ENCODE measurements around the gene C4orf51. TPM values are rescaled to one million over a fixed set of nuclear protein-coding genes. Genes with fewer than 3 reads are reported as not detected.

The C4orf51 gene
- total RNA-seq, 1 experiment from 2014 or later, result not detected

GRCh38 chr4:145716661-145717200, 36.8 kb downstream of the C4orf51 start:
- intact Hi-C loops (cut with micrococcal nuclease; ENCODE audit: unreplicated experiment), result no loop called here

GRCh38 chr4:145719752-145720624, 40.0 kb downstream of the C4orf51 start:
- H3K9me3 ChIP-seq (ENCODE audit: low read depth, low read length, poor library complexity, severe bottlenecking), result no peaks in the 10 kb centered on the region
- POLR2A ChIA-PET (ENCODE audit: low non-redundant PET), result no interaction called here
- intact Hi-C loops (cut with micrococcal nuclease; ENCODE audit: unreplicated experiment), result no loop called here

More at GRCh38 chr4:145716661-145717200, 36.8 kb downstream of the C4orf51 start:
- Histone ChIP-seq H3K9me3 (ENCODE audit: low read depth, low read length, poor library complexity, severe bottlenecking) (no peaks in the 10 kb centered on the region), H3K27me3 (replicated peaks; ENCODE audit: insufficient read depth, low read depth, low read length, poor library complexity) (no peaks in the 10 kb centered on the region), H3K4me3 (ENCODE audit: low read depth, low read length, poor library complexity, severe bottlenecking) (no peak overlapping the region), H3K36me3 (ENCODE audit: insufficient read depth, low read length, poor library complexity, severe bottlenecking) (no peaks in the 10 kb centered on the region), H3K4me1 (ENCODE audit: insufficient read depth, low read length, poor library complexity, severe bottlenecking) (no peaks in the 10 kb centered on the region), H3K27ac (ENCODE audit: low read depth, low read length, poor library complexity, severe bottlenecking) (no peak overlapping the region)
- ChIA-PET CTCF (no interaction called here), POLR2A (ENCODE audit: low non-redundant PET) (no interaction called here)
- no peak for DNase-seq (ENCODE audit: low spot score)
- BruUV-seq (replicated peaks), result no TSS peak
- TF ChIP-seq CTCF (conservative IDR thresholded peaks at IDR 0.05; ENCODE audit: low read depth, low read length), result no peak
- TF ChIP-seq EZH2 (IDR thresholded peaks at IDR 0.05; ENCODE audit: borderline replicate concordance, low read depth, low read length, poor library complexity, severe bottlenecking), result no peak

DNA sequence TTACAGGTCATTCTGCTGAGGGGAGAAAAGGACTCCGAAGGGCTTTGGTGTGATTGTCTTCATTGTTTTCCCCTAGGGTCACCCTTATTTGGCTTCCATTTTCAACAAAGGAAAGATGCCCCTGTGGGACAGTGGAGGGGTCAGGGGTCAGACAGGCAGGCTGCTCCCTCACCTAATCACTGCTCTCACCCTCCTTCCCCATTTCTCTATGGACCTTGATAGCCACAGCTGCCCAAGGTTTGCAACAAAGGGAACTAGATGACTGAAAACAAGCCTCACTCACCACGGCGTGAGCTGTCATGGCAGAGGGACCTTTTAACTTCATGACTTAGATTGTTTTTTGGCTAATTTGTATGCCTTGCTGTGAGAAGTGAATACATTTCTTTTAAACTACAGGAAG, 40.7 kb downstream of the C4orf51 start:
- ChIA-PET CTCF (no interaction called here), POLR2A (ENCODE audit: low non-redundant PET) (no interaction called here)
- H3K36me3 ChIP-seq (ENCODE audit: insufficient read depth, low read length, poor library complexity, severe bottlenecking), result no peaks in the 10 kb centered on the region
- BruUV-seq (replicated peaks), result no TSS peak
- TF ChIP-seq CTCF (conservative IDR thresholded peaks at IDR 0.05; ENCODE audit: low read depth, low read length) (no peak), EZH2 (IDR thresholded peaks at IDR 0.05; ENCODE audit: borderline replicate concordance, low read depth, low read length, poor library complexity, severe bottlenecking) (no peak)
- no peaks in the 10 kb centered on the region for H3K4me1 ChIP-seq (ENCODE audit: insufficient read depth, low read length, poor library complexity, severe bottlenecking)
- H3K4me3 ChIP-seq (ENCODE audit: low read depth, low read length, poor library complexity, severe bottlenecking), result no peak overlapping the region
- H3K27me3 ChIP-seq (replicated peaks; ENCODE audit: insufficient read depth, low read depth, low read length, poor library complexity), result no peaks in the 10 kb centered on the region
- H3K9me3 ChIP-seq (ENCODE audit: low read depth, low read length, poor library complexity, severe bottlenecking), result no peaks in the 10 kb centered on the region
- intact Hi-C loops (cut with micrococcal nuclease; ENCODE audit: unreplicated experiment), result no loop called here
- H3K27ac ChIP-seq (ENCODE audit: low read depth, low read length, poor library complexity, severe bottlenecking), result no peak overlapping the region
- no peak for DNase-seq (ENCODE audit: low spot score)

More at GRCh38 chr4:145719752-145720624, 40.0 kb downstream of the C4orf51 start:
- no peak overlapping the region for H3K4me3 ChIP-seq (ENCODE audit: low read depth, low read length, poor library complexity, severe bottlenecking)
- H3K4me1 ChIP-seq (ENCODE audit: insufficient read depth, low read length, poor library complexity, severe bottlenecking), result no peaks in the 10 kb centered on the region
- H3K36me3 ChIP-seq (ENCODE audit: insufficient read depth, low read length, poor library complexity, severe bottlenecking), result no peaks in the 10 kb centered on the region
- no peak overlapping the region for H3K27ac ChIP-seq (ENCODE audit: low read depth, low read length, poor library complexity, severe bottlenecking)
- DNase-seq (ENCODE audit: low spot score), result no peak
- TF ChIP-seq CTCF (conservative IDR thresholded peaks at IDR 0.05; ENCODE audit: low read depth, low read length) (no peak), EZH2 (IDR thresholded peaks at IDR 0.05; ENCODE audit: borderline replicate concordance, low read depth, low read length, poor library complexity, severe bottlenecking) (no peak)
- CTCF ChIA-PET, result no interaction called here
- H3K27me3 ChIP-seq (replicated peaks; ENCODE audit: insufficient read depth, low read depth, low read length, poor library complexity), result no peaks in the 10 kb centered on the region
- no TSS peak for BruUV-seq (replicated peaks)
